Activated CD4-positive, alpha-beta T cell treated with anti-CD3 and anti-CD28 coated beads, Interleukin-2, amount 50 U/mL, for 4 hours (primary cell): ENCODE results near the gene SOX6.

Experiments used
- DNase-seq, 2 experiments: peaks; one replicate each; pipeline ENCODE4 v3.0.0-alpha.2; 2020

SOX6 gene

DNA sequence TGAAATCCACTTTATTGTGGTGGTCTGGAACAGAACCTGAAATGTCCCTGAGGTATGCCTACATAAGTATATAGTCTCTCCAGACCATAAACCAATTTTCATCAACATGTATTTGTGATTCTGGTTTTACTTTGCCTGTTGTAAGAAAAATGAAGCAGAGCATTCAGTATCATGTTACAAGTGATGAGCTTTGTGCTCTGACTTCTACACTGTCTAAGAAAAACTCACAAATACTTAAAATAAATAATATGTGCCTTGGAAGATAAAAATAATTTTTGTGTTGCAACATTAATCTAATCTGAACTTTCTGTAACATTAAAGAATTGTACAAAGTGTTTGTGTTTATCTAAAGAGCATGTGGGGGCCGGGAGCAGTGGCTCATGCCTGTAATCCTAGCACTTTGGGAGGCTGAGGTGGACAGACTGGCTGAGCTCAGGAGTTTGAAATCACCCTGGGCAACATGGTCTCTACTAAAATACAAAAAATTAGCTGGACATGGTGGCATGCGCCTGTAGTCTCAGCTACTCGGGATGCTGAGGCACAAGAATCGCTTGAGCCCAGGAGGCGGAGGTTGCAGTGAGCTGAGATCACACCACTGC lies 219.5 kb downstream of the SOX6 start:
- no peak for DNase-seq

DNA sequence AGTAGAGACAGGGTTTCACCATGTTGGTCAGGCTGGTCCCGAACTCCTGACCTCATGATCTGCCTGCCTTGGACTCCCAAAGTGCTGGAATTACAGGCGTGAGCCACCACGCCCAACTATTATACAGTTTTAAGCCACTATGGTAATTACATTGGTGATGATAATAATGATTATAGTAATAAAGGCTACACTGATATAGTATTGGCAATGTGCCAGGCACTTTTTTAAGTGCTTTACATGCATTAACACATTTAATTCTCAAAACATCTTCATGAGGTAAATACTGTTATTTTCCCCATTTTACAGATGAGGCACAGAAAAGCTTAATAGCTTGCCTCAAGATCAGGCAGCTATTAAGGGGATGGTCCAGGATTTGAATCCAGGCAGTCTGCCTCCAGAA lies 222.5 kb downstream of the SOX6 start:
- no peak for DNase-seq

DNA sequence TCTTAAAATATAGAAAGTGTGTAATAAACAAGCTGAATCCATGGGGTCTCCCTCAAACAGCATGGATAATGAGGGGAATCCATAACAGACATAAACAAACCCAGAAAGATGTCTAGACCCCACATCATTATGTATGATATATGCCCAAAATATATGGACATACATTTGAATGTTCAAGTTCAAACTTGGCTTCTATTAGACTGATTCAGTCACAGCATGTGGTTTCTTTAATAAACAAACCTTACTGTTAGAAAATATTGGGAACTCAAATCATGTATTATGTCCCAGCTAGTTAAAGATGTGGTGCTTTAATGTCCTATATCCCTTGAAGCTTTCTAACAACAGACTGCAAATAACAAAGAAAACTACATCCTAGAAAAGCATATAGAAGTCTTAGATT lies 228.6 kb downstream of the SOX6 start:
- DNase-seq = no peak

DNA sequence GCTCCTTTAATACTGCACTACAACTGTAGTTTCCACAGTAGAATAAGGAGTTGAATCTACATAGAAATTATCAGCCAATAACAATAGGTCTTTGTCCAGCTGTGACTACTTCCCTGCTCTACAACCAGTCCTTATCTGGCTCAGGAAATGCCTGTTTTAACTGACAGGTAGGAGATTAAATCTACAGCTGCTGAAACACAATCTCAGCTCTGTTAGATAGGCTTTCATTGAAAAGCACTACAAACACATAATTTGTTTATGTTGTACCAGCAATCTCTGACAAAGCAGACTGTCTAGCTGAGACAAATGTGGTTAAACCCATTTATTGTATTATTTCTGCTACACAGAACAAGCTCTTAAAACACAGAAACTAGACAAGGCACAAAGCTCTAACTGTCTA lies 230.0 kb downstream of the SOX6 start:
- DNase-seq = no peak

DNA sequence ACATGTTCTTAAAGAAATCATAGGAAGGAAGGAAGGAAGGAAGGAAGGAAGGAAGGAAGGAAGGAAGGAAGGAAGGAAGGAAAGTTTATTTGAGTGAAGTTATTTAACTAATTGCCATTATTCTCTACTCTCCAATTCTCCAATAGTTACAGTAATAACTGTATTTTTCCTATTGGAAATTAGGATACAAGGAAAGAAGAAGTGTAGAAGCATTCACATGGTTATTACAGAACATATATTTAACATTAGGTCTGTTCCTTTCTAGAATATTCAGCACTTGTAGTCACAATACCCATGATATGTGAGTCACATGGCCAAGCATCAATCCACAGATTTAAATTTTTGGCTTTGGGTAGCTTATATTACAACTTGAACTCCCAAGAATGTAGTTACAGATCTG lies 230.6 kb downstream of the SOX6 start:
- DNase-seq = no peak

DNA sequence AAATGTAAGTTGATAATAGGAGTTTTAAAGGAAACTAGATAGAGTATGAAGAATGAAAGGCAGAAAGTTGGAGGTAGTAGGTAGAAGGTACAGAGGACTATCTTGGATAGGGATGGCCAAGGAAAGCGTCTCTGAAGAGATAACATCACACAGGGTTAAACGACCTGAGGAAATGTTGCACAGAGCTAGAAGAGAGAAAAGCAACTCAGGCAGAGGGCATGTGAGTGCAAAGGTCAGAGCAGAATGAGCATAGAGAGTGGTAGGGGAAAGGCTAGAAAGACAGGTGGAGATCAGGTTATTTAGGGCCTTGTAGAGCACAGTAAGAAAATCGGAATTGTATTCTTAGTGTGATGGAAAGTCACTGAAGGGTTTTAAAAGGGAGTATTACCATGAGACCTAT lies 232.0 kb downstream of the SOX6 start:
- no peak for DNase-seq

DNA sequence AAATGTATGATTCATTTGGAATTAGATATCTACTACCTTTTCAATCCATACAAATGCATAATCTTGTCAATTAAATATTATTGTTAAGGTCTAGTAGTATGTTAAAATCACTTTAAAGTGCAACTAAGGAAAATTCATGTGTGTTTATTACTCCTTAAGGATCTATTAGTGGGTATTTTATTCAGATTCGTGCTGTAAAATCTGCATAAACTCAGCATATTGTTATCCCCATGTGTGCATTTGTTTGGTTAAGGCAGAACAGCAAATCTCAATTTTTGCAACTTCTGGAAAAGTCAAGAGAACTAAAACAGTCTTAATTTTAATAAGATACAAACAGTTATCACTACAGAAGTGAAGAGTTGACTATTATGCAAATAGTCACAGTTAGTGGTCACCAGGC lies 234.5 kb downstream of the SOX6 start:
- DNase-seq = no peak

DNA sequence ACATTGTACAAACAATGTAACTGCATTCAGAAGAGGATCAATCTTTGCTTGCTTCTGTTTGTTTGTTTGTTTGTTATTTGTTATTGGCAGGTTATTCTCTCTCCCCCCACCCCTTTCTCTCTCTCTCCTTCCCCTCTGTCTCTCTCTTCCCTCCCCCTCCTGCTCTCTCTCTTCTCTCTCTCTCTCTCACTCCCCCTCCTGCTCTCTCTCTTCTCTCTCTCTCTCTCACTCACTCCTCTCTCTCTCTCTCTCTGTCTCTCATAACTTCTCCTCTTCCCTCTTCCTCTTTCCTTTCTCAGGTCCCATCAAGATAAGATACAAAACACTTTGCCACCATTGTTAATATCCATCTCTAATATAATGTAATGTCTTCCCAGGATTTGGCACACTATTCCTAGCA lies 236.3 kb downstream of the SOX6 start:
- DNase-seq = no peak

DNA sequence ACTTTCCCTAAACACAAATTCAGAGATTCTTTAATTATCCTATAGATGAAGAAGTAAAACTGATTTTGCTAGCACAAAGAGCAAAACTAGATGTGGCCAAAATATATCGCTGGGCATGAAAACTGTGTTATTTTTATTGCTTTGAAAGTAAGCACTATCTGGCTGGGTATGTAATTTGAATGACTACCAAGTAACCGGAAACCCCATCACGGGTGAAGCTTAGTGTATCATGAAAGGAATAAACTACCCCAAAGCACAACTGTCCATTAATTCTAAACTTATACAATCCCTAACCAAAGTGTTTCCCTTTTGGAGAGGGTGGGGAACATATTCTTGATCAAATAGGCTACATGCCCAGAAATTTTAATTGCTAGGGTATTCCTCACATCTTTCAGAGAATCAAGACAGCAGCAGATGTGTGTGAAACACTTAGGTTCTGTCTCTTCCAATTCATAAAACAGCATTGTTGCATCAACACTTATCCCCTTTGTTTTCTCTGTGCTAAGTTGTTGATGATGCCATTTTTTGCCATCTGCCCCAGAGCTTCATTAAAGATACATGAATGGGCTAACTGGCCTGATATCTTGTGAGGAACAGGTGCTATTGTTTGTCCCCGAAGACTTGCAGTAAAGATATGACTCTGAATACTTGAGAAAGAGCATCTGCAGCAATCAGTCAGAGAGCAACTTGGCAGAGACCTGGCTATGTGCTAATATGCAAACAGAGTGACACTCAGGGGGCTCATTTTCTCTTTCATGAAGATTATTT lies 238.2 kb downstream of the SOX6 start:
- DNase-seq = no peak

DNA sequence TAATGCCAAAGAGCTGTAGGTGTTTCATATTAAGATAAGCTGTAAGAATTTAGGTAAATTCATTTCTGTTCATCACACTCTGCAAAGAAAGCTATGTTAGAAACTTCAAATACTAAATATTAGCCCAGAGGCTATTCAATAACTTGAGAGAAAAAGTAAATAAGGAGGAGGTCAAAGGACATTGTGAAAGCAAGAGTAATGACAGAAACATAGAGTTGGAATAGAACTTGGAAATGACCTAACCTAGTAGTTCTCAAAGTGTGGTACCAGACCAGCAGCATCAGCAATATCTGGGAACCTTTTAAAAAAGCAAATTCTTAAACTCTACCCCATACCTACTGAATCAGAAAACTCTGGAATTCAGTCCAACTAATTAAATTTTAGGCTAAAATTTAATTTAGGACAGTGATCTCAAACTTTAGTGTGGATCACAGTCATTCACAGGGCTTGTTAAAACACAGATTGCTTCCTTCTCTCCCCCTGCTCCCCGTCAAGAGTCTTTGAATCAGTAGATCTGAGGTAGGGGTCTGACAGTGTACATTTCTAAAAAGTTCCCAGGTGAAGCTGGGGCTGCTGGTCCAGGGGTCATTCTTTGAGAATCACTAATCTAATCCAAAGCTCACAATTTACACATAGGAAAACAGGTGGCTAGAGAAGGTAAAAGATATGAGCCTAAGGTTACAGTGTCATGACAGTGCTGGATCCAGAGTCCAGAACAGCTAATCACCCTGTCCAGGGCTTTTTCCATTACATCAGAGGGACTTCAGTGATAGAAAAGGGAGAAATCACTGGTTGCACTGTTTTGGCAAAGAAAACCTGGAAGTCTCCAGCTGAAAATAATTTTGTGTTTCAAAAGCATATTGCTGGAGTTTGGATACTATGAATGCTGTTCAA lies 241.1 kb downstream of the SOX6 start:
- DNase-seq = no peak

DNA sequence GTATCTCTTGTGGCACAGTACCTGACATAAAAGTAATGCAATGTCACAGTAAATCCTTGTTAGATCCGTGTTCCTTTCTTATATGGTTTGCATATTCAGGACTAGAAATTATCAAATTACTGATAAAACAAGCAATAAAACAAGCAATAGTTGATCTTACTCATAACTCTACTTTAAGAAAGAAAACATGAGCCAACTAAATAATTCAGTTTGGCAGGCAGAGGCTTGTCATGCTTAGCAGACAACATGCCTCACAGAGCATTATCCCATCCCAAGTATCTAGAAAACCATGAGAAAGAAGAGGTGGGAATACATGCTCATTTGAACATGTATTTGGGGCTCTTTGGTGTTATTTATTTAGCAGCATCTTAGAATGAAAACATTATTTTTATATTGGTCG lies 241.9 kb downstream of the SOX6 start:
- DNase-seq = no peak

DNA sequence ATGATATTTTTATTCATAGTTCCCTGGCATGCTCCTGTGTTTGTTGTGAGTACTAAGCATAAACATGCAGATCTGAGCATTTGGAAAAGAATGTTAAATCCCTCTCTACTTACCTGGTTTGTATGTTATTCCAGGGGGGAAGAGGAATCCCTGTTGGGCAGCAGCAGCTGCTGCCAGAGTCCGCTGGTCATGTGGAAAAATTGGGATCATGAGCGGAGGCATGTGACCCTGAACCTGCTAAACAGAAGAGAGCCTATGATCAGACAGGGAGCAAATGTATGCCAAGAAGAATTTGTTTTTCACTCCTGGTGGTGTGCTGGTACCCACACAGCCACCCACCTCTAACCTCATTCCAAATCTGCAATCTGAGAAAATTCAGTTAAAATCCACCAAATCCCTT lies 244.7 kb downstream of the SOX6 start:
- DNase-seq = no peak

DNA sequence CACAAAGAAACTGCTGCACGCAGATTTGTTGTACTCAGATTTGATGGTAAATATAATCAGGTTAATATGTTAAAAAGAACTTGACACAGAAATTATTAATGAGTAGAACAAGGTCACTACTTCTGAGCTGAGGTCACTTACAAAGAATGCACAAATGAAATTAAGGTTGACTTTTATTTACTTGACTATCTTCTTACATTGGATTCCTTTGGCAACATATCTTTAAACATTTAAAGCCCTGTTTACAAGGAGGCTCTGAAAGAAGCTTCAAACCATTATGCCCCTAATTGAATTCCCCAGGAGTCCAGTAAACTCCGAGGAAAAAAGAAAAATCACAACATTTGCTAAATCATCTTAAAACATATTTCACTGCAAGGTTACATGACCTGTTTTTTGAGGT lies 245.5 kb downstream of the SOX6 start:
- no peak for DNase-seq

DNA sequence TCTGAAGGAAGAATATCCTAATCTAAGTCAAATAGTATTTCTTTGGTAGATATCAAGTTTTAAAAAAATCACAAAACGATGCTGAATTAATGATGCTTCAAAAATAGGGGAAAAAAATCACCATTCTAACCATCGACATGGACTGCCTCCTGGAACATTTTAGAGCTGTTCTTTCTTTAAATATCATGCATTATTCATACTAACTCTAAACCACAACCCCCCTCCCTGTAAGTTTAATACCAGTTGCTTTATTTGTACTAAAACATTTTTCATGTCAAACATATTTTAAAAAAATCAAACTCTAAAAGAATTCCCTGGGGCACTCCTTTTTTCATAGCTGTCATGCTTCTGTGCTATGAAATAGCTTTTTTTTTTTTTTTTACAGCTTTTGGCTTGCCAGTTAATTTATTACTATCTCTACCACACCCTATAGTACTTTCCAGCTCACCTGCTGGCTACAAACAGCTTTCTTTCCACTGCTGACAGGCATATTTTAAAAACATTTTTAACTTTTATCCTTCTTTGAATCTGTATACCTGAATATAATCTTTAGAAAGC lies 256.9 kb downstream of the SOX6 start:
- DNase-seq = no peak

DNA sequence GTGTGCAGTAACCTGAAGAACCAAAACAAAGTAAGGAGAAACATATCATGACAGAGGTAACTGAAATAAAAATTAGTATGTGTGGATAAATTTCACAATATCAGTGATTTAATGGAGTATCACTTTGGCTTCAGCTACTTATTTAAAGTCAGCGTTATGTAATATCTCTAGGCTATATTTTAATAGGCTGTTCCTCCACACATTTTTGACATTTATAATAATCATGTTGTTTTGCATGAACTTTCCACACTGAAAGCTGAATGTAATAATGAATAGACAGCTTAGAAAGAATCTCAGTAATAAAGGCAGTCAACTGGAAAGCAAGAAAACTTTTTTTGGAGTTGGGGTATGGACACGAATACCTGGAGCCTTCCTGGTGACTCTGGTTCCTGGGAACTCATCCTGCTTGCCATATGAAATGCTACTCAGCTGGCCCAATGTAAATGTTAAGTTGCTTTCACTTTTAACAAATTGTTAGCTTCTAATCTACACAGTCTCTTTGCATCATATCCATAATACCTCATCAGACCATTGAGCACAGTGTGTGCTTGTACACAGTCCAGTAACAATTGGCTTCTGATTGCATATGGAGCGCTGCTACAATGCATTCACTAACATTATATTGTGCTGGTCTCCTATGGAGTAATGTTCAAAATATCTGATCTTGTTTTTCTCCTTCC lies 257.7 kb downstream of the SOX6 start:
- no peak for DNase-seq

DNA sequence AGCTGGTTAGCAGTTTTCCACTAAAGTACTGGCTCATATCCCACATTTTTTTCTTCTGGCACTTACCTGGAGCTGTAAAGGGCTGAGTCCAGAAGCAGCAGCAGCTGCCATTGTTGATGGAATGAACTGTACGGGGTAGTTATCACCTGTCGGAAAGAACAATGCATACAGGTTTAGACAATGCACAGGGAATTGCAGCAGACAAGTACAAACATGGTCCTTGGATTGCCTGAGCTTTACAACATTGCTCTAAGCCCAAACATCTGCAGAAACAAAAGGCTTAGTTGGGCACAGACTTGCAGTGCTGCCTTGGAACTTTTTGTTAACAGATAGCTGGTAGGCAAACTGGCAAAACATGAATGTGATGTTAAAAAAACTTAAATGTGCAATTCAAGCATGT lies 258.8 kb downstream of the SOX6 start:
- DNase-seq = no peak

DNA sequence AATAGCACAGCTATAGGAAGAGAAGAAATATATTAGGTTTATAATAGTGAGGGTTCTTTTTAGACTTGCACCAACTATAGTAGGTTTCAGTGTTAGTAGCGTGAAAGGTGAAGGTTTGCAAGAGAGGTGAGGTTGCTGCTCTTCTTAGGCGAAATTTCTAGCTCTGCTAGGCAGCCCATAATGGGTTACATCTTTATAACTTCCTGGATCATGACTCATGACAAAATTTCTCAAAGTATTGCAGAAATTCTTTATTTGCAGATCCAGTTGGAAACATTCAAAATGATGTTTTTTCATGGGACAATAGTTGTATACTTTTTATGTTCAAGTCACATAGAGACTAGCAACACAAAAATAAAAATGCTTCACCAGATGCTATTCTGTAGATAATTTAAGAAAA lies 260.0 kb downstream of the SOX6 start:
- no peak for DNase-seq

DNA sequence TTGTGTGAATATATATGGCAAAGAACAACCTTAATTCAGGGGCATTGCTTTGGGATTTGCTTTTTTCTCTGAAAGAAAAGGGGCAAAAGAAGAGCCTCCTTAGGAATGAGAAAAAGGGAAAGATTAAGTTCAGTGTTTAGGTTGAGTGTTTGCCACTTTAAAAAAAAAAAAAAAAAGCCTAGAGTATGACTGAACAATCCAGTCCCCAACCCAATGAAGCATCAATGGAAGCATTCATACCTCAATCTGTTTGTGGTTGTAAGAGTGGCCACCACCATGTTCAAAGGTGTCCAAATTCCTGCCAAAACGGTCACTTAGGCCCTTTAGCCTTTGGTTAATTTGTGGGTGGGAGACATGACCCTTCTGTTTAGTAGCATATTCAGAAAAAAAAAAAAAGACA lies 260.6 kb downstream of the SOX6 start:
- DNase-seq = no peak

DNA sequence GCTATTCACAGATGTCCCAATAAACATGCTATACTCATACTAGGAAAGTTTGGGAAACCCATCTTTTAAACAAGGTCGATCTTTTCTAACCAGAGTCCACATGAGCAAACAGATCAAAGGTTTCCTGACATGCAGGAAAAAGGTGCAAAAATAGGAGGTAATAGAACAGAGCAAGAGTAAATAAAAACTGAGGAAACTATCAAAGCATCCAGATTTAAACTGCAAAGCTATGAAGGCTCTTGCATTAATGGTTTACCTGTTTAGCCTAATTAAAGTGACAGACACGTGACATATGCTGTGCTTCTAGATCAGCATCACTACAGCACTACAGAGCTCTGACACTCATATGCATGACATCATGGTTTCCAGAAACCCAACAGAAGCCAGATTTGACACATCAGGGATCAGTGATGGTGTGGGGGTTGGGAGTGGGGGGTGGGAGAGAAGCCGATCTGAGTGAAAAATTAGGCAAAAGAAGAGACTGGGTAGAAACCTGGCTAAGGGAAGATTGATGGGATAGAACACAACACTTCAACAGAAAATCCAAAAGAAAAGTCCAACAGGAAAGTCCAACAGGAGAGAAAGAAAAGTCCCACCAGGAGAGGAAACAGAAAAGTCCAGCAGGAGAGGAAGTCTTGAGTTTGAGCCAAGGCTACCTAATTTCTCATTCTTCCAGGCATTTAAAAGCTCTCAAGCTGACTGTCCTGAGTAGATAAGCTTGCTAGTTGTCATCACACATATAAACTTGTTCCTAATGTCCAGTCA lies 262.3 kb downstream of the SOX6 start:
- no peak for DNase-seq

DNA sequence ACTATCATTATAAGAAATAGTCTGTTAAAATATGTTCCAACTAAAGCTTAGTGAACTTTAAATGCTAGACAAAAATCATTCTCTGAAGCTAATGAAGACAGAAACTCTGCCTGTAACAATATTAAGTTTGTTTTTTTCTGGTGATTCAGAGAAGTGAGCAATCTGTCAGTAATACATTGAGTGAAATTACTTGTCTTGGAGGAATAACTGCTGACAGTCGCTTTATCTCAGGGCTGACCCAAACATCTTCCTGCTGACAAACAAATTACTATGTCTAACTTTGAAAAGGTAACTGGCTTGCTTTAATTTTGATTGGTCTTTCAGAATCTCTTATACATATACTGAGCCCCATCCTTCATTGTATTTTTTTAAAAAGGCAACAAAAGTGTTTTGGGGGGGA lies 264.5 kb downstream of the SOX6 start:
- DNase-seq = no peak

DNA sequence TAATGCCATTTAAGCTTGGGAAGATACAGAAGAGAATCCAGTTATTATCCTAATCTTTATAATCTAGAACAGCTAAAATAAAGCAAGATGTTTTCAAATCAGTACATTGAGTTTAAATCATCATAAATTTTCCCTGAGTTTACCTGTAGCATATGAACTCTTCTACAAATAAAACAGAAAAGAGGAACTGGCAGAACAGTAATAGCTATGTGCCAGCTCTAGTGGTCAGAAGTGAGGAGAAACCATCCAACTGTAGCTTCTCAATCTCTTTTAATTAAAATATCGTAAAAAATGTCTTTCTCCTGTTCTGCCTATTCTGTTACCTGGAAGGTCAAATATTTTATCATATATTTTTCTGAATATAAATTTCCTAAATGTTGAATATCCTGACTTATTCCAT lies 266.9 kb downstream of the SOX6 start:
- DNase-seq = no peak

DNA sequence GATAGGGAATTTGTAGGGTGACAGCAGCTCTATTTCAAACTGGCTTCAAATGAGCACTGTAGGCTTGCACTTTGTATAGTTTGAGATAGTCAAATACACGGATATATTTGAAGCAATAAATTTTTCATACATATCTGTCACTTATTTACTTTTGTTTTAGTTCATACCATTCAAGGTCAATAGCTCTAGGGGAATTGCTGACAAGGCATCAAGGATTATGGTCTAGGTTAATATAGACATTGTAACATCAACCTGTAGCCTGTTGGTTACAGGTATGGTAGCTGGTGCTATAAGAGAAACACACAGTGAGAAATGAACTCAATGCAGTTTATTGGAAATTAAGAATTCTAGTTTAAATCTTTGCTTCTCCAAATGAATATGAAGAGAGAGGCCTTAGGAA lies 267.6 kb downstream of the SOX6 start:
- DNase-seq = no peak
